NCI-H345 (cell line): ENCODE data around the gene ACSL5.

ENCODE experiments used
- DNase-seq: peaks from one replicate; lab custom pipeline; 2025; lab: John Stamatoyannopoulos, UW

ACSL5 gene, protein sequence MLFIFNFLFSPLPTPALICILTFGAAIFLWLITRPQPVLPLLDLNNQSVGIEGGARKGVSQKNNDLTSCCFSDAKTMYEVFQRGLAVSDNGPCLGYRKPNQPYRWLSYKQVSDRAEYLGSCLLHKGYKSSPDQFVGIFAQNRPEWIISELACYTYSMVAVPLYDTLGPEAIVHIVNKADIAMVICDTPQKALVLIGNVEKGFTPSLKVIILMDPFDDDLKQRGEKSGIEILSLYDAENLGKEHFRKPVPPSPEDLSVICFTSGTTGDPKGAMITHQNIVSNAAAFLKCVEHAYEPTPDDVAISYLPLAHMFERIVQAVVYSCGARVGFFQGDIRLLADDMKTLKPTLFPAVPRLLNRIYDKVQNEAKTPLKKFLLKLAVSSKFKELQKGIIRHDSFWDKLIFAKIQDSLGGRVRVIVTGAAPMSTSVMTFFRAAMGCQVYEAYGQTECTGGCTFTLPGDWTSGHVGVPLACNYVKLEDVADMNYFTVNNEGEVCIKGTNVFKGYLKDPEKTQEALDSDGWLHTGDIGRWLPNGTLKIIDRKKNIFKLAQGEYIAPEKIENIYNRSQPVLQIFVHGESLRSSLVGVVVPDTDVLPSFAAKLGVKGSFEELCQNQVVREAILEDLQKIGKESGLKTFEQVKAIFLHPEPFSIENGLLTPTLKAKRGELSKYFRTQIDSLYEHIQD

DNA sequence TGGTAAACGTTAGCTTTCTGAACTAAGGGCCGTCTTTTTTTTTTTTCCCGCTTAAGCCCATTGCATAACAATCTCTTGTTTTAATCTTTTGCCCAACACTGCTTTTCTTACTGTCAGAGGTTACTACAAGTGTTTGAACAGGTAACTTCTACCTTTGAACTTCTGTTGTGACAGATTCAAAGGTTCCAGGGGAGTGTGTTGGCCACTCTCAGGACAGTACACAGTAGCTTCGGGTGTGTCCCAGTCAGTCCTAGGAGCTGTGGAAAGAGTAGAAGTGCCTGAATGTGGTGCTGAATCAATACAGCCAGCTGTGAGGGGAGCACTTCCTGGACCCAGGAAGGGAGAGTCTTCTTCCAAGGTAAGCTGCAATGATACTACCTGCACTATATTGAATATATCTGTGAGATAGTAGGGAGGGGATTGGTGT lies at the start of gene ACSL5:
TSS of gene ACSL5 (plus strand) at position 205 of the 427 bp plus-strand sequence. CDS start 20,831 bp downstream, outside the sequence.
- no peak for DNase-seq

GRCh38 chr10:112327678-112328077 lies 46.2 kb upstream of the ACSL5 start:
- no peak for DNase-seq

DNA sequence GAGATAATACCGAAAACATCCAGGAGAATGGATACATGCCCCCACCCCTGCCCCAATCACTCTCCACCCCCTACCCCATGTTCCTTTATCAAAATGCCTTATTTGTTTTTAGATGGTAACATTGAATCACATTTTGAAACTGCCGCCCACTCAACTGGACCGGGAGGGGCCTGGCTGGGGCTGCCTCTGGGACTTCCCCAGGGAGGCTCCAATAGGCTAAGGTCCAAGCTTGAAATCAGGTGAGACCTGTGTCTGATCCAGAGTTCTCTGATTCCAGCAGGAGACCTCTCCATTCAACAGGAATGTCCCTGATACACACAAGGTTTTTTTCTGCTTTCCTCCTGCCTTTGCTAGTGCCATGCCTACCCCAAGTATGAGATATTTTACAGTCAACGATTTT lies 43.8 kb upstream of the ACSL5 start:
- DNase-seq, result no peak

DNA sequence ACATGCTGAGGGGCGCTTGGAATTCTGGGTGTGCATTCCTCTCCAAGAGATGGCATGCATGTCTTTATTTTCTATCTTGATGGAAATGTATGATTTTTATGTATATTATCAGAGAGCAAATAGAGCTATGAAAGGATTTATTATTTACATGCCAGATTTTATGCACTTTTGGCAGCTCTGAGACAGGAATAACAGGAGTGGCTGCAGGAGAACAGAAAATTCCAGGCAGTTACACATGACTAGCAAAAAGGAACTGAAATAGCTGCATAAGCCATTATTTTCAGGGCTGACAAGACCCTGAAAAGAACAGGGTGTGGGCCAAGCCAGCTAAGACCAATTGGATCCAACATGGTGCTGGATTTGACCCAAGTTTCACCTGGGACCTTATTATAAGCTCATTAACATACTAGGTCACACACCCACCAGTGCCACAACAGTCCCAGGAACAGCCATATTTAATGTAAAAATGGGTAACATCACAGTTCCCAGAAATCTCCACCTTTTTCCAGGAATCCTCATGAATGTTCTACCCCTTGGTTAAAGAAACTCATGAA lies 43.2 kb upstream of the ACSL5 start:
- no peak for DNase-seq

DNA sequence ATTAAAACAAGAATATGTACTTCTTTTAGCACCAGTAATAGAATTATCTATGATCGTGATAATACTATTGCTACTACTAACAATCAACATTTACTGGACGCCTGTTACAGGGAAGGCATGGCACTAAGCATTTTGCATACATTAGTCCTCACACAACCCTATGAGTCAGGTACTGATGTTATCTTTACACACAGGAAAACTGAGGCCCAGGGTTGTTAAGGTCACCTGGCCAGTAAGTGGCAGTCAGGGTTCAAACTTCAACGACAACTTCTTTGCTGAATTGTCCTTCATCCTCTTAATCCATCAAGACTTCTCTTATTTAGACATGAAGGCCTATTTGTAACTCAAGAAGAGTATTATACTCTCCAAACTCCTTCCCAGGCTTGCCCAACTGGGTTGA lies 41.9 kb upstream of the ACSL5 start:
- no peak for DNase-seq

DNA sequence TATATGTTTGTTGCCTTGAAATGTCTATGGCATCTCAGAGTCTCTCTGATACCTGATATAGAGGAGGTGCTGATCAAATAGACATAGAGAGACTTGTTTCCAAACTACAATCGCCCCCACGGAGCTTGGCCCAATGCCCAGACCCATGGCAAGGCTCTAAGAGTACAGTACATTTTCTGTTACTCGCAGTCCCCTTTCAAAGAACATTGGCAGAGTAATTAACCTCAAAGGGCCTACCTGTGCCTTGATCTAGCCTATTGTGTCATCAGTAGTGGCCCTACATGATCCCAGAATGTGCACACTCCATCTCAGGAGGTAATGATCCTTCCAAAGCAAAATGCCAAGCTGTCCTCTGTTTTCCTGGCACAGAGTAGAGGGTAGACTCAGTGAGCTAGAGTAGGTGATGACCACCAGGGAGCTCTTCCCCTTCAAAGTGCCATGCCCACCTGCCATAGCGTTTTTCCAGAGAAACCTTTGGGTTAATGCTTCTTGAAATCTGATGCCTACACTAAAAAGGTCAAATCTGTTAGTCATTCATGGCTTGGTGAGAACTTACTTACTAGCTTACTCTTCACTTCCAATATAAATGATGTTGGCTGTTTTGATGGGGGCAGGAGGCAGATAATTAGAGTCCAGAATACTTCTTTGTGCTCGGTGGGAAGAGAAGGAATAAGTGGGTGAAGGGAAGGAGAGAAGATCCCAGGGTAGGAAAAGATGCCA lies 41.2 kb upstream of the ACSL5 start:
- DNase-seq, result peak; percentile 86

DNA sequence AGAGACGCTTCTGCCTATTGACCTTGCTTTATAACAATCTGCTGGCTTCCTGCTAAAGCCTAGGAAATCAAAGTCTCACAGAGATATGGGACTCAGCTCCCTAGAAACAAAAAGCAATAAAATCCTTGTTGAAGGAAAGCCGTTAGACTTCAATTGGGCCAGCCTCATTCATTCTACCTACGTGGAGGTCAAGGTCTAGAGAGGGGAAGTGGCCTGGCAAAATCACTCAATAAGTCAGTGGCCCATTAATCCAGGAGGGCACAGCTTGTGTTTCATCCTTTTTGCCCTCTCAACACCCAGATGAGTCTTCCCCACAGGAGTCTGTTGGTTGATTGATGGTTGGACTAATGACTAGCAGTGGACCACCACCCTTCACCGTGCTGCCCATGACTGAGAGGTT lies 40.5 kb upstream of the ACSL5 start:
- DNase-seq, result no peak

GRCh38 chr10:112335111-112335867 lies 38.6 kb upstream of the ACSL5 start:
- no peak for DNase-seq

- DNase-seq, result no peak
Measured at GRCh38 chr10:112335868-112336265, 38.0 kb upstream of the ACSL5 start.

DNA sequence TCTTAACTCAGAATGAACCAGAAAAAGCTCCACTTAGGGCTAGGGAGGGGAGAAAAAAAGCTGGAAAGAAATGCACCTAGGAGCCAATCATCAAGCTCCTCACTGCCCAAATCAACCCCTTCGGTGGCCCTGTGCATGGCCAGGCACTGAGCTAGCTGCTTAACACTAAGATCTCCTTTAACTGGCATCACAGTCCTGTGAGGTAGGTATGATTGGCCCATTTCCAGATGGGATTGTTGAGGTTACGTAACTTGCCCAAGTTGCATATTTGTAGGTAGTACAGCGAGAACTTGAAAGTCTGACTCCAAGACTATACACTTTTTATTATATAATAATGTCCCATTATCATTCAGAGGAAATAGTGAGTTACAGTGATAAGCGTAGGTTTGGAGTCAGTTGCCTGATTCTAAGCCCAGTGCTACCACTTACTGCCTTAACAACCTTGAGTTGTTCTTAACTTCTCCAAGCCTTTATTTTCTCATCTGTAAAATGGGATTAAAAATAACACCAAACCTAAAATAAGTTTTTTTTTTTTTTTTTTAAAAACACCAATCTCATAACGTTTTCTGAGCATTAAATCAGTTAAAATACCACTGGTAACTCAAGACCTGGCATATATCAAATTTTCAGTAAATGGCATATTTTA lies 37.2 kb upstream of the ACSL5 start:
- DNase-seq, result no peak

DNA sequence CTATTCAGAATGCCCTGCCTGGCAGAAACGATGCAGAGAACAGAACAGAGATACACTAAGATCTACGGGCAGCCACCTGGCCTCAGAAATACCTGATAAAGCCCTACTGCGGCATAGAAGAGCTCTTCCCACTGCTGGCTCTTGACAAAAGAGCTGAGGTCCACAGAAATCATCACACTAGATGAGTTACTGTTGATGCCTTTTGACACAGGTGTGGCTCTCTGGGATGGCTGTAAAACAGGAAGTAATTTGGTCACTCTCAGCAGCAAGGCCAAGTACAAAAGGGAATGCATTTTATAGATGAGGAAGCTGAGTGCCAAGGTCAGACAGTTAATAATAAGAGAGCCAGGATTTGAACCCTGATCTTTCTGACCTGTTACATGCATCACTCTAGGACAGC lies 35.0 kb upstream of the ACSL5 start:
- DNase-seq, result no peak

DNA sequence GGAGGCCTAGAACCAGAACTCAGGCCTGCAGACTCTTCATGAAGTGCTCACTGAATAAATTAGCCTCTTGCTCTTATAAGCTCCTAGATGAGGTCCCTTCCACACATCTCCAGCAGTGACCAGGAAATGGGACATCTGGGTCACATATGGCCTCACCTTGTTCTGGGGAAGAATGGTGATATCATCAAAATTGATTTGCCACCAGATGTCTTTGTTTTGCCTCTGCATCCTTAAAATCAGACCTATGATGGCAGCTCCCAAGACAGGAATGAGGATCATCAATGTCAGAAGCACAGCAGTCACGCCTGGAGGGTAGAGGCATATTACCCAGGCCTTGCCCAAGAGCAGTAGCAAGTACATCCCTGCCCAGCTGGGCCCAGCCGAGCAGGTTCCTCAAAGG lies 33.3 kb upstream of the ACSL5 start:
- no peak for DNase-seq

DNA sequence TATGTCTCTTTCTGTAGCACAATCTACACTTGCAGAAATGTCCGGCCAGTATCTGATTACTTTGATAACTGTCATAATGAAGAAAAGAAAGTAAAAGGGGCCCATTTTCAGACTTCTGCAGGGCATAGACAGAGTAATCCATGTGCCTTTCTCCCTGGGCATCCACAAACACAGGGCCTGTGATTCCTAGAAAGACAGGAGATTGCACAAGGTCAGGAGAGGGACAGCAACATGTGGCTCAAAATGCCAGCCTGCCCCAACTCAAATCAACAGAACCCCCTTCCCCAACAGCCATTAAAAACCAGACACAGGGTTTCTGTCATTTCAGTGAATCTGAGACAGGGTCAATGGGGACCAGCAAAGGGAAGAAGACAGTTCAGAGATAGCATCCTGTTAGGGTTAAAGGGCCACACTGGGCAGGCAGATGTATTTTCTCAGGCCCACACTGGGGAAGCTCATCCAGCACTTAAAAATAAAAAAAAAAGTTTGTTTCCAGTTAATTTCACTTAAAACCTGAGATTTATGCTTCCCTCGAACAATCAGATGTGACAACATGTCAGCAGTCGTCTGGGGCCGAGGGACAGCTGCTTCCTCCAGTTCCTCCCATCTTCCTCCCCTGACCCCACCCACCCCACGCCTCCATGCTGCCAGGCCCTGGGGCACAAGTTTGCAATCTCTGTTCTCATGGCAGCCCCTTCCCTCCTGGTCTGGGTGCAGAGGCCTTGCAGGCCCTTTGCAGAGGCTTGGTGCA lies 30.7 kb upstream of the ACSL5 start:
- no peak for DNase-seq

DNA sequence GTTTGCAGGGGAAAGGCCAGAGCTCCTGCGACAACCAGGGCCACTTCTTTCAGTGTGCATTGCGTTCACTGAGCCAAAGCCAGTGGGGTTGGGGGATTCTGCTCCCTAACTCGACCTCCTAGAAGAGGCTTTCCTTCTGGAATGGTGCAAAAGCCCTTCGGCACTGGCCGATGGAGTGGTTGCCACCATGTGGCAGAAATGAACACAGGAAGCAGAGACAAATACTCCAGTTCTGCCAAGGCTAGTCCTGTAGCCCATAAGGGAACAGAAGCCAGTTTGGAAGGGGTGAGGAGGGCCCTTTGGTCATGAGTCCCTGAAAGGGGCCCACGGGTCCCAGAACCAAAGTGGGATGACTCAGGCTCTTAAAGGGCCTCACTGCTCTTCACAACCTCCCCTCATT lies 29.7 kb upstream of the ACSL5 start:
- no peak for DNase-seq

DNA sequence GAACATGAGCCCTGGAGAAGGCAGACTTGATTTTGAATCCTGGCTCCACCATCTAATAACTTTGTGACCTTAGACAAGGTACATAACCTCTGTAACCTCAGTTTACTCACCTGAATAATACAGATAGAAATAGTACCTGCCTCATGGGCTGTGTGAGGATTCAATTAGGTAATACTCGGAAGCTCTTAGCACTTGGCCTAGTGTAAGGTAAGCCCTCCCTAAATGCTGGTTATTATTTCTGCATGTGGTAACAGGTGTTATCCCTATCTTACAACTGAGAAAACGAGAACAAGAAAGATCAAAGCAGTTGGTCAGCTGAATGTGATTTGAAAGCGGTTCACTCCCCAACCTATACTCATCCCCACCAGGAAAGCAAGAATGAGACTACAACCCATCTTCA lies 28.7 kb upstream of the ACSL5 start:
- no peak for DNase-seq

GRCh38 chr10:112345743-112346142 lies 28.2 kb upstream of the ACSL5 start:
- DNase-seq, result no peak

- DNase-seq, result no peak
Measured at GRCh38 chr10:112346774-112347173, 27.1 kb upstream of the ACSL5 start.

DNA sequence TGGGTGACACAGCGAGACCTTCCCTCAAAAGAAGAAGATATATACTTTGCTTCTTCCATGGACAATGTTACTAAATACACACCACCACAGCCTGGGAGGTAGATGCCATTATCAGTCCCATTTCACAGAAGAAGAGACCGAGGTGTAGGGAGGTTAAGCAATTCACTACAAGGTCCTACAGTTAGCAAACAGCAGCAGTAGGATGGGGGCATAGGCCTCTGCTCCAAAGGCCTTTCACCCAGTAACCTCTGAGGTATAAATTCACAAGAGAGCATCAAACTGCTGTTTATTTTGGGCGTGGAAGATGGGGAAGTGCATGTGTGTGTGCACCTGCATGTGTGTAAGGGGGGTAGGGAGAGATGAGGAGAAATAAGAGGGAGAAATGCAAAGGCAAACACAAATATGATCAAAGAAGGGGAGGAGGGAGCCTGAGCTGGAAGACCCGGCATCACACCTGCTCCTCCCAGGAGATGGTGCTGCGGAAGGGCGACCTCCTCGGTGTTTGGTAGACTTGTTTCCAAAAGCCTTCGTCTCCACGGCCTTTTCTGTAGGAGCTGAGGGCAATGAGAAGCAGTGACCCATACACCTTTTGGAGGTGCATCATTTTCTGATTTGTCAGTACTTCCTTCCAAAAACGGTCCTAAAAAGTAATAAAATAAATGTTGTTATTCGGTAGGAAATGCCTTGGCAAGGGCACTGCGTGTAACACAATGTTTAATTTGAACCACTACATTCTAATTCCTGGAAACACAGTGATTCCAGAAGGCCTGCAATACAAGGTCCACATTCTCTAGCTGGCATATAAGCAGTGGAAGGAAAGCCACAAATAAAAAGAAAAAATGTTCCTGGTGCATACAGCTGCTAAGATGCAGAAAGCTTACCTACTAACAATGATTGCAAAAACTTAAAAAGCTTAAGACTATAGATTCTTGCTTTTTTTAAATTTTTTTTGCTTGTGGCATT lies 25.9 kb upstream of the ACSL5 start:
- DNase-seq, result no peak

GRCh38 chr10:112348759-112349158 lies 25.2 kb upstream of the ACSL5 start:
- DNase-seq, result no peak
